Measurements from ENCODE around the gene TMEM117.

Gene TMEM117

DNA sequence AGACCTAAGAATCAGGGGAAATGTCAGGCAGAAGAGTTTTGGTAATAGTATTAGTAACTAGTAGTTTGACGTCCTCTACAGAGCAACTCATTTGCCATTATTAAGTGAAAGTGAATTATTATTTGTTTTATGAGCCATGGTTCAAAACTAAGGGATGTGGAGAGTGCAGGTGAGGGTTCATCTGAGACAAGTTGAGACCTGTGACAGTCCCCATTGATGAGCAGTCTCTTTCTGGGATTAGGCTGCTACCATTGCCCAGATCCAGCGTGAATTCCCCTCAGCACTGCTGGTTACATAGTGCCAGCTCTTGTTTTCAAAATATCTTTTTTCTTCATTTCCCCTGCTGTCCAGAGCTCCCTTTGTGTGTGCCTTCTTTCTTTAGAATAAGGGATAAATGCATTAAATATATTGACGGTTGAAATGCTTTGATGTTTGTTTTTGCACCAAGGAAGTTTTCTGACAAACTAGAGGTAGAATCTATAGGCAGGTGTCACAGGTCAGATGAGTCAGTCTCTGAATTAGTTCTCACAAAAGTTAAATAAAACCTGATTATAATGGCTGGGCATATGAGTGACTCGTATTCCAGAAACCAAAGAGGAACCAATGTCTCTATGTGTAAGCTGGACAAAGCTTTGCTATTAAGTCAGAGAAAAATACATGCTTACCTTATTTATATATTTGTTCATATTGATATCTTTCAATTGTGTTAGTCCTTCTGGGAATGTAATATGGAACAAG is 381.4 kb downstream of the TMEM117 start:
- TF ChIP-seq, protein P1, sequence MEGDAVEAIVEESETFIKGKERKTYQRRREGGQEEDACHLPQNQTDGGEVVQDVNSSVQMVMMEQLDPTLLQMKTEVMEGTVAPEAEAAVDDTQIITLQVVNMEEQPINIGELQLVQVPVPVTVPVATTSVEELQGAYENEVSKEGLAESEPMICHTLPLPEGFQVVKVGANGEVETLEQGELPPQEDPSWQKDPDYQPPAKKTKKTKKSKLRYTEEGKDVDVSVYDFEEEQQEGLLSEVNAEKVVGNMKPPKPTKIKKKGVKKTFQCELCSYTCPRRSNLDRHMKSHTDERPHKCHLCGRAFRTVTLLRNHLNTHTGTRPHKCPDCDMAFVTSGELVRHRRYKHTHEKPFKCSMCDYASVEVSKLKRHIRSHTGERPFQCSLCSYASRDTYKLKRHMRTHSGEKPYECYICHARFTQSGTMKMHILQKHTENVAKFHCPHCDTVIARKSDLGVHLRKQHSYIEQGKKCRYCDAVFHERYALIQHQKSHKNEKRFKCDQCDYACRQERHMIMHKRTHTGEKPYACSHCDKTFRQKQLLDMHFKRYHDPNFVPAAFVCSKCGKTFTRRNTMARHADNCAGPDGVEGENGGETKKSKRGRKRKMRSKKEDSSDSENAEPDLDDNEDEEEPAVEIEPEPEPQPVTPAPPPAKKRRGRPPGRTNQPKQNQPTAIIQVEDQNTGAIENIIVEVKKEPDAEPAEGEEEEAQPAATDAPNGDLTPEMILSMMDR (IDR thresholded peaks at IDR 0.05; ENCODE audit: insufficient read depth, low read depth, low read length, missing control alignments): no peak
- H3K4me3 ChIP-seq (ENCODE audit: low read depth, low read length): no peak overlapping the region
- DNase-seq (ENCODE audit: low read depth): no peak

DNA sequence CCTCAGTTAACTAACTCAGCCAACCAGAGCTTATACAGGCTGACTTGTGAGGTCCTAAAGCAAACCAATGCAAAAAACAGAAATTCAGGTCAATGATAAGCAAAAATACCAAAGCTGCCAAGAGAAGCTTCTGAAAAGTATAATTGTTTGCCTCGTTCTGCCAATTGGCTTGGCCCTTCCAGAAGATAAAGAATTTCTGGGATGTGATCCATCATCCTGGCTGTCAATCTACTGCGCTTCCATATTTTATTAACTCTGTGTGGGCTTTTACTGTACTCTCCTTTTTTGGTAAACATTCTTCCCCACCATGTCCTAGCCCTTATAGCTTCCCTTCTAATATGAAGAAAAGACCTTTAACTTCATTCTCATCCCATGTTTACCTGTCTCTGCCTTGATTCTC is 387.9 kb downstream of the TMEM117 start:
- H3K4me3 ChIP-seq (ENCODE audit: low read depth, low read length): no peak overlapping the region
- no peak for DNase-seq (ENCODE audit: low read depth)
- TF ChIP-seq, protein P1 (IDR thresholded peaks at IDR 0.05; ENCODE audit: insufficient read depth, low read depth, low read length, missing control alignments): no peak

DNA sequence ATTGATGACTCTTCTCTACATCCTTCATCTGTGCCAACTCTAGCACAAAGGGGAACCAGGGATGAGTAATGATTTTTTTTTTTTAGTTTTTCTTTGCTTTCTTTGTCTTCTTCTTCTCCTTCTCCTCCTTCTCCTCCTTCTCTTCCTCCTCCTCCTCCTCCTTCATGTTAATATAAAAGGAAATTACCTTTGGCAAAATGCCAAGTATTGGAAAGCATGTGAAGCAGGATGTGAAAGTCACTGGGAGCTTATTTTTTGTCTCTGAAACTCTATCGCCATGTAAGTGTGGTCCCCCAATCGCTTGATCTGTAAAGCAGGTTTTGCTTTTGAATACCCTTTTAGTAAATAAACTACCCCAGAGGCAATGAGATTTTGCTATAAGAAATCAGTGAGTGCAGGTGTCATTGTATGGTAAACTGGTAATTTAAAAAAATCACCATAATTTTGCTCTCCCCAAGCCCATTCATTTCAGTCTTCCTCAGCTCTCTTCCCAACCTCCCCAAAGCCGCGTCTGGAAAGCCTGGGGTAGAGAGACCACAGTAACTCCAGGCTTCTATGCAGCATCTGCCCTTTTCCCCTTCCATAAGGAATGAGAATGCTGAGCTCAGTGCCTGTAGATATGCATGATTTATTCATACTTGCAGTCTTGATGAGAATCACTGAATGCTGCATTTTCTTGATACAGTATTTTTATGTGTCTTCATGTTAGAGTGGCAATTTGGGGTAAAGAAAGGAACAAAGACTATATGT is 388.7 kb downstream of the TMEM117 start:
- H3K4me3 ChIP-seq (ENCODE audit: low read depth, low read length): no peak overlapping the region
- DNase-seq (ENCODE audit: low read depth): no peak
- TF ChIP-seq, protein P1 (IDR thresholded peaks at IDR 0.05; ENCODE audit: insufficient read depth, low read depth, low read length, missing control alignments): no peak

DNA sequence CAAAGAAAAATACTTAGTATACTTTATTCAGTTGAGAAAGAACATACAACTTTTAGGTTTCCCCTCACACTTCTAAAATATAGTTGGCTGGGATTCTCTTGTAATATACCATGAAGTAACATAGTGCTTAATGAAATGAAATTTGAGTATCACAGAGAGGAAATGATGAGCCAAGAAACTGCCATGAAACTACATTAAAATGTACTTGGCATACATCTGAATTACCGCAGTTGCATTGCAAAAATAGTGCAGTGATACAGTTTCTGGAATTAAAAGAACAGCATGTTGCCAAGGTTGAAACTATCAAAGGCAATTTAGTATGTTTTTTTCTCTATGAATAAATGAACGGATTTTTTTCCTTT is 389.2 kb downstream of the TMEM117 start:
- H3K4me3 ChIP-seq (ENCODE audit: low read depth, low read length): no peak overlapping the region
- TF ChIP-seq, protein P1 (IDR thresholded peaks at IDR 0.05; ENCODE audit: insufficient read depth, low read depth, low read length, missing control alignments): no peak
- no peak for DNase-seq (ENCODE audit: low read depth)

DNA sequence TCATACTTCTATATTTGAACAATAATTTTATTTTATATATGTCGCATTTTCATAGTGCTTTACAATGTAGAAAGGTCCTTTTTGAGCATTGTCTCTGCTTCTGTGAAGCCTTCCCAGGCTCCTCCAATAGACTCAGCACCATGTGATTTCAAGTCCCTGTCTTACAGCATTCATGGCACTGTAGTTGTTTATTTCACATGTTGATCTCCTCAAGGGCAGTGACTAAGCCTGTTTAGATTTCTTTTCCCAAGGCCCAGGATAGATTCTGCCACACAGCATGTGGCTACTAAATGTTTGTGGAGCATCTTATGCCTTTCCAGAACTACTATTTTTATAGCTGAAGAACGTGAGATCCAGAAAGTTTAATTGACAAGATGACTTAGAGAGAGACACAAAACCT is 391.7 kb downstream of the TMEM117 start:
- TF ChIP-seq, protein P1 (IDR thresholded peaks at IDR 0.05; ENCODE audit: insufficient read depth, low read depth, low read length, missing control alignments): no peak
- DNase-seq (ENCODE audit: low read depth): no peak
- H3K4me3 ChIP-seq (ENCODE audit: low read depth, low read length): no peak overlapping the region

- H3K4me3 ChIP-seq (ENCODE audit: low read depth, low read length): no peak overlapping the region
- TF ChIP-seq, protein P1 (IDR thresholded peaks at IDR 0.05; ENCODE audit: insufficient read depth, low read depth, low read length, missing control alignments): no peak
- no peak for DNase-seq (ENCODE audit: low read depth)
Observed at GRCh38 chr12:44229846-44230245, 394.0 kb downstream of the TMEM117 start.

Measured in GM12865 (cell line).